K562 (cell line): ENCODE measurements around the gene BMP8B. TPM values are rescaled to one million over a fixed set of nuclear protein-coding genes. Genes with fewer than 3 reads are reported as not detected.

Experiments
- DACH1 ChIP-seq: fragments of 450-650 bp; IDR thresholded peaks from 2 replicates; pipeline ENCODE4 v1.6.1; 2018; ENCODE audit not compliant: partially characterized antibody
- ESRRB ChIP-seq: fragments of 250-450 bp; sonication (Bioruptor Pico); IDR thresholded peaks from 2 replicates; pipeline ENCODE4 v1.5.0; 2020; ENCODE audit warnings: mild to moderate bottlenecking, moderate library complexity, borderline replicate concordance
- GATAD2A ChIP-seq: fragments of 450-650 bp; IDR thresholded peaks from 2 replicates; pipeline ENCODE4 v1.6.1; 2017
- MITF ChIP-seq: IDR thresholded peaks from 2 replicates; pipeline ENCODE4 v1.6.1; 2014; ENCODE audit warnings: antibody characterized with exemption
- RBM39 ChIP-seq: fragments of 200-400 bp; formaldehyde crosslinking; optimal IDR thresholded peaks from 2 replicates; pipeline ENCODE3; 2018; ENCODE audit warnings: low read depth, low read length
- REST ChIP-seq, 2 experiments: fragments of 450-650 bp; formaldehyde crosslinking in 1 of 2; IDR thresholded peaks; 2 replicates each; pipeline versions ENCODE4 v1.4.0 to v1.6.1; 2014 to 2020; ENCODE audit warnings: mild to moderate bottlenecking in 2 of 2, borderline replicate concordance in 1 of 2, low read depth in 1 of 2
- SRSF7 ChIP-seq: fragments of 200-400 bp; formaldehyde crosslinking; optimal IDR thresholded peaks from 2 replicates; pipeline ENCODE3; 2017; ENCODE audit warnings: mild to moderate bottlenecking, low read depth, low read length
- TEAD4 ChIP-seq, 2 experiments: sonication (generic) in 1 of 2; formaldehyde crosslinking in 1 of 2; IDR thresholded peaks; 2 replicates each; pipeline versions ENCODE4 v1.6.1 to v1.8.0; 2012 to 2022; ENCODE audit warnings: borderline replicate concordance in 1 of 2, inconsistent platforms in 1 of 2, low read length in 1 of 2, mild to moderate bottlenecking in 1 of 2, missing genetic modification reagents in 1 of 2
- TFAP4 ChIP-seq: sonication (generic); formaldehyde crosslinking; IDR thresholded peaks from 2 replicates; pipeline ENCODE4 v1.8.0; 2022; ENCODE audit warnings: missing genetic modification reagents, mild to moderate bottlenecking, moderate library complexity, borderline replicate concordance
- TSHZ1 ChIP-seq: fragments of 250-450 bp; sonication (Bioruptor Pico); IDR thresholded peaks from 2 replicates; pipeline ENCODE4 v1.4.0; 2020; ENCODE audit warnings: mild to moderate bottlenecking, moderate library complexity
- U2AF1 ChIP-seq: fragments of 200-400 bp; formaldehyde crosslinking; optimal IDR thresholded peaks from 2 replicates; pipeline ENCODE3; 2017; ENCODE audit warnings: mild to moderate bottlenecking, low read depth, low read length, moderate library complexity
- ZNF282 ChIP-seq: sonication (generic); formaldehyde crosslinking; IDR thresholded peaks from 2 replicates; pipeline ENCODE4 v1.8.1; 2023; ENCODE audit warnings: missing genetic modification reagents
- ZNF444 ChIP-seq: fragments of 250-450 bp; sonication (Bioruptor Pico); IDR thresholded peaks from 2 replicates; pipeline ENCODE4 v1.4.0; 2020; ENCODE audit warnings: mild to moderate bottlenecking, moderate library complexity
- polyA plus RNA-seq, 8 experiments: library from polyadenylated mRNA; depleted of rRNA in 4 of 8; stranded (reverse) in 5 of 8; unstranded in 3 of 8; fragments of >200 nt; fragmentation: Nextera tagmentation in 2 of 8; fragmentation: Illumina TruSeq in 1 of 8; extraction: Ambion mirVana in 2 of 8; extraction: Trizol in 1 of 8; gene quantifications; 2 replicates each; pipeline versions ENCODE4 v1.2.1 to v1.2.3, GENCODE V29; 2011 to 2014; ENCODE audit warnings: inconsistent platforms in 1 of 8, missing spikeins in 1 of 8
- total RNA-seq, 7 experiments: library from RNA; depleted of rRNA in 6 of 7; stranded (reverse); fragments of >200 nt in 6 of 7; fragmentation: Illumina TruSeq in 2 of 7; extraction: Trizol in 2 of 7; gene quantifications; 2 replicates each; pipeline versions ENCODE4 v1.2.1 to v1.2.3, GENCODE V29; 2011 to 2021; ENCODE audit warnings: low replicate concordance in 1 of 7

The BMP8B gene
- total and polyA plus RNA-seq, 9 of the 15 experiments (the other 6 are each of a cell fraction or from before 2014, with no cell fraction given): 0.03 to 0.33 (median 0.14) TPM

- no peak for TF ChIP-seq MITF
- TF ChIP-seq REST (IDR thresholded peaks at IDR 0.05; ENCODE audit: borderline replicate concordance): no peak
- no peak for TF ChIP-seq REST (CRISPR knock-in tag; IDR thresholded peaks at IDR 0.05; ENCODE audit: low read depth)
- no peak for TF ChIP-seq TFAP4 (CRISPR knock-in tag)
- no peak for TF ChIP-seq SRSF7
- no peak for TF ChIP-seq DACH1
- TF ChIP-seq RBM39: no peak
- TF ChIP-seq ZNF444 (CRISPR knock-in tag): no peak
- TF ChIP-seq ZNF282: no peak
- TF ChIP-seq TSHZ1 (CRISPR knock-in tag): no peak
- no peak for TF ChIP-seq GATAD2A
- no peak for TF ChIP-seq ESRRB
- no peak for TF ChIP-seq U2AF1
- TF ChIP-seq TEAD4 (IDR thresholded peaks at IDR 0.05; ENCODE audit: low read length): no peak
- TF ChIP-seq TEAD4 (CRISPR knock-in tag; IDR thresholded peaks at IDR 0.05; ENCODE audit: borderline replicate concordance): no peak
Measured at GRCh38 chr1:39832294-39832693, 43.6 kb upstream of the BMP8B start (continued).
